HCT116 (cell line): ENCODE measurements around the gene IL19.

Experiments used
- CTCF ChIP-seq, 3 experiments: fragments of 200-600 bp in 1 of 3; sonication (generic) in 1 of 3; IDR thresholded peaks in 2 of 3; conservative IDR thresholded peaks in 1 of 3; 2 replicates each; pipeline ENCODE4 v1.5.1; 2012 to 2017; ENCODE audit warnings: low read depth in 2 of 3, low read length in 2 of 3, antibody characterized with exemption in 1 of 3, borderline replicate concordance in 1 of 3, control low read depth in 1 of 3, mild to moderate bottlenecking in 1 of 3, mixed read lengths in 1 of 3, mixed run types in 1 of 3, moderate library complexity in 1 of 3; ENCODE audit not compliant: insufficient read depth in 1 of 3
- EGR1 ChIP-seq: IDR thresholded peaks from 2 replicates; pipeline ENCODE4 v1.6.1; 2012; ENCODE audit warnings: low read depth
- EZH2 ChIP-seq: fragments of 200-600 bp; sonication (generic); IDR thresholded peaks from 2 replicates; pipeline ENCODE4 v1.6.1; 2017; ENCODE audit warnings: antibody characterized with exemption, mixed run types
- EZH2phosphoT487 ChIP-seq: fragments of 200-600 bp; IDR thresholded peaks from 2 replicates; pipeline ENCODE4 v1.6.1; 2018; ENCODE audit warnings: antibody characterized with exemption, borderline replicate concordance
- POLR2A ChIP-seq: IDR thresholded peaks from 2 replicates; pipeline ENCODE4 v1.7.0; 2011; ENCODE audit warnings: borderline replicate concordance; ENCODE audit not compliant: insufficient read depth, insufficient read length; ENCODE audit errors: extremely low read depth
- POLR2AphosphoS5 ChIP-seq: IDR thresholded peaks from 2 replicates; pipeline ENCODE4 v1.6.1; 2011; ENCODE audit warnings: mild to moderate bottlenecking, low read depth, low read length, moderate library complexity
- REST ChIP-seq: IDR thresholded peaks from 2 replicates; pipeline ENCODE4 v1.6.1; 2012; ENCODE audit warnings: low read depth
- SP1 ChIP-seq: IDR thresholded peaks from 2 replicates; pipeline ENCODE4 v1.6.1; 2012; ENCODE audit warnings: low read depth

- TF ChIP-seq POLR2AphosphoS5 (no peak), EGR1 (no peak), CTCF (IDR thresholded peaks at IDR 0.05 in 2 of 3, conservative IDR thresholded peaks at IDR 0.05 in 1 of 3; ENCODE audit: borderline replicate concordance in 1 of 3, insufficient read depth in 1 of 3, low read depth in 2 of 3, low read length in 2 of 3) (no peak), POLR2A (no peak), REST (no peak), EZH2phosphoT487 (no peak), SP1 (no peak), EZH2 (no peak)
Observed at GRCh38 chr1:206823727-206824126, 53.2 kb downstream of the IL19 start.
